HK-2 (cell line): ENCODE data around the gene DNLZ.

ENCODE experiments used
- DNase-seq: peaks from one replicate; pipeline ENCODE4 v3.0.0-alpha.2; 2018; ENCODE audit not compliant: unreplicated experiment

DNLZ gene

DNA sequence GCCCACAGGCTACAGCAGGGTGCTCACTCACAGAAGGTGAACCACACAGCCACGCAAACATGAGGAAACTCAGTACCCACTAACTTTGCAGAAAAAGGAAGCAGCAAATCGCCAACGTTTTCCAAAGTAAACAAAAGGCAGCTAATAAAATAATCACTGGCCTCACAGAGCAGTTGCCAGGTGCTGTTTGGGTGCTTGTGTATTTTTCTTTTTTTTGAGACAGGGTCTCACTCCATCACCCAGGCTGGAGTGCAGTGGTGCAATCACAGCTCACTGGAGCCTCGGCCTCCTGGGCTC is 32.6 kb upstream of the DNLZ start:
- DNase-seq: no peak

GRCh38 chr9:136395345-136396218 is 32.0 kb upstream of the DNLZ start:
- no peak for DNase-seq

GRCh38 chr9:136395020-136395340 is 31.4 kb upstream of the DNLZ start:
- no peak for DNase-seq

DNA sequence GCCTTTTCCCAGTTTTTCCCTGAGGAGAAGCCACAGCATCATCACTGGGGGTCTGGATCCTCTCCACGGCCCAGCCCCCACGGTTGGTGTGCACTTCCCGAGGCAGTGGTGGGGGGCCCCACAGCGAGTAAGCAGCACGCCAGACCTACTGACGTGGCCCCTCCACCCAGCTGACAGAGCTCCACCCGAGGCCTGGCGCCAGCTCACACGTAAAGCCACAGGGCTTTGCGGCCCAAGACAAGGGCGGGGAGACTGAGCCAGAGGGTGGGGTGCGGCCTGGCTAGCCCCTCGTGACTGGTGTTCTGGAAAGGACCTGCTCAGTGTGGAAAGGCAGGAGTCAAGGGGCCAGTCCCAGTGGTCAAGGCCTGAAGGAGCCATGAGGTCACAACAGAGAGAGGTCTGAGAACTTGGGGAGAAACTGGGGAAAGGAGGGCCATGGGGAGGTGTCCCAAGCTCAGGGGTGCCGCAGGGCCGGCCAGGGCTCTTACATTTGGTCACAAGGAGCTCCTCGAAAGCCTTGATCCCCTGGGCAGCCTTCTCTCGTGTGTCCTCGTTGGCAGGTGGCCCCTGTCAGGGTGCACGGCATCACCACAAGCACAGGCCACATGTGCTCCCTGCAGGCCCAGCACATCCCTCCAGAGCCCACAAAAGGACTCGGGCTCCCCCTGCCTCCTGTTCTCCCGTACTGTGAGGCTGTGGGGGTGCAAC is 30.9 kb upstream of the DNLZ start:
- DNase-seq: no peak

DNA sequence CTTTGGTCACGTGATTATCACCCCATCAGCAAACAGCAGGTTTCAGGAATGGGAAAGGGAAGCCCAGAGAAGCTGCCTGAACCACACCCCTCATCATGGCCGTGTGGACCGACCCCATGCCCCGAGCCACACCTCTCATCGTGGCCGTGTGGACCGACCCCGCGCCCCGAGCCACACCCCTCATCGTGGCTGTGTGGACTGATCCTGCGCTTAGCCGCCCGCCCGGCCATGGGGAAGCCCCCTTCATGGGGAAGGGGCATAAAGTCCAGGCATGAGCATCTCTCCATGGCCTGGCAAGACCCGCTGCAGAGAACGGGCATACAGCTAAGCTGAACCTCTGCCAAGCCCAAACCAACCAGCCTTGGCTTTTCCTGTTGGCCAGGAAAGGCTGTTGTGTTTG is 30.0 kb upstream of the DNLZ start:
- DNase-seq: no peak

GRCh38 chr9:136392538-136393449 is 29.2 kb upstream of the DNLZ start:
- no peak for DNase-seq

DNA sequence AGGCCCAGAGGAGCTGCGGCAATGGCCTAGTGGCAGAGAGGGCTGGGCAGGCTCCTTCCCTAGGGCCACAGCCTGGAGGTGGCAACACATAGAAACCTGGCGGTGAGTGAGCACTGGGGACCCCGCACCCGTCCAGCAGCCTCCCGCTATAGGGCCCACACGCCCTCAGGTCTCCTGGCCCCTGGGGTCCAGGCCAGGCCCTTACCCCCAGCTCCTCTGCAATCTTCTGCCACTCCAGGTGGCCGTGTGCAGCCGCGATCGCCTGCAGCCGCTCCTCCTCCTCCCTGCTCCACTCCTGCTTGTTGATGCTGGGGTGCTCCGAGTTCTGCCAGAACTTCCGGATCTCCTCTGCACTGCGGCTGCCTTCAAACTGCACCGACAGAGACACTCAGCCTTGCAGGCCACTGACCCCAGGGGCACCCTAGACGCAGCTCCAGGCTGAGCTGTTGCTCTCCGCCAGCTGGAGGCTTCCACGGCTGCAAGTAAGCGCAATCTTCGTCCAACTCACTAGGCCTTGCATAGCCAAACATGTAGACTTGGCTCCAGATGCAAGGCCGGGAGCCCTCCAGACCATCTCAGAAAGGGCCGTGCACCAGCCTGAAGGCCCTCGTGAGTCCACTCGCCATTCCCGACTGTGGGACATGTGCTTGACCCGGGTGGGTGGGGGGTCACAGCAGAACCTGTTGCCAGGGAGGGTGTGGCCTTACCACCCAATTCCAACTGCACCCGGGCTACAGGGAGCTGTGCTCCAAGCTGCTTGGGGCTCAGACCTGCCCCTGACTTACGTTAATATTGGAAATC is 28.4 kb upstream of the DNLZ start:
- DNase-seq: no peak

DNA sequence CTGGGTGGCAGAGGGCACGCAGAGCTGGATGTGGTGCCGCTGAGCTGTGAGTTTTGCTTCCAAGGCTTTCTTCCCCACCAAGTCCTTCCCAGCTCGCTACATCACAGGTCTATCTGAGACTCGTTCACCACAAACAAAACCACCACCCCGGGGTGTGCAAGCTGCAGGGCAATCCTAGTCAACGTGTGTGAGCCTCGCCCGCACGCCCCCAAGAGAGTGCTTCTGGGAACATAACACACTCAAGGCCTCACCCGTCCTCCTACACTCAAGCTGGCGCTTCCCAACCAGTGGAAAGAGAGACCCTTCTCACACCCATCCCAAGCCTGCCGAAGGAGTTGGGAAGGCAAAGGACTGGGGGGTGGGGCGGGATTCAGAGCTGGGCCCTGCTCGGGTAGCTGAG is 25.9 kb upstream of the DNLZ start:
- DNase-seq: no peak

- no peak for DNase-seq
Measured at GRCh38 chr9:136387217-136387616, 23.7 kb upstream of the DNLZ start.

- no peak for DNase-seq
Measured at GRCh38 chr9:136386018-136386417, 22.5 kb upstream of the DNLZ start.

- DNase-seq: no peak
Measured at GRCh38 chr9:136385015-136385414, 21.5 kb upstream of the DNLZ start.

DNA sequence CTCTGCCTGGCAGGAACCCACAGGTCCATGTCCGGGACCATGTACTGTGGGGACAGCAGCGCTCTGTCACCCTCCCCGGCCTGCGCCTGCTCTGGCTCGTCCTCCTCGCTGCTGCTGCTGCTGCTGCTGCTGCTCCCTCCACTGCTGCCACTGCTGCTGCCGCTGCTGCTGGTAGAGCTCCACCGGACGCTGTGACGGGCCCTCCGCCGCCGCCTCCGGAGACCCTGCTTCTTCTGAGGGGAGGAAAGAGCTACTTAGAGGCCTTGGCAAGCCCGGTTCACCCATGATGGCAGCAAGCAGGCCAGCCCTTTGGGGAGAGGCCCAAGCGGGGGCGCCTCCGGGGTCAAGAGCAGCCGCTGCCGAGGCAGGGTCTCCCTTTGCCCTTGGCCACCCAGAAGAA is 19.9 kb upstream of the DNLZ start:
- DNase-seq: no peak

DNA sequence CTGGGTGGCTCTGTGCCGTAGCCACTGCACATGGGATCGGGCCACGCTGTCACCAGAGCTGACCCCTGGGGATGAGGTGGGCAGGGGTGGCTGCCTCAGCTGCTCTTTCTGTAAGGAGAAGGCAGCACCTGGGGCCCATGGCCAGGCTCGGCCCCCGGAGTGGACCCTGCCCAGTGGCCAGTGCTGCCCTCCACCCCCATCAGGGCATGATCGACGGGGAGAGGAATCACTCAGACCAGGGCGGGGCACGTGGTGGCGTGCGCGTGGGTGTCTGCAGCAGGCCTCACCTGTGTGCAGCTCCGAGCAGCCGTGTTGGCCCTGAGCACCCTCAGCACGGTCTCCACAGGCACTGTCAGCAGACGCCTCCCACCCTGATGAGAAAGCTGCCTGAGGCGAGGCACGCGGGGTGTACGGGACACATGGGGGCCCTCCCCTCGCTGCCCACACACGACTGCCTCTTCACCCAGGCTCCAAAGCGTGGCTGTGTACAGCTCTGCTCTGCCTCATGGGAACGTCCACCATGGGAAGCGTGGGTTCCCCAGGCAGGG is 18.5 kb upstream of the DNLZ start:
- no peak for DNase-seq

- no peak for DNase-seq
Measured at GRCh38 chr9:136381311-136381710, 17.8 kb upstream of the DNLZ start.

DNA sequence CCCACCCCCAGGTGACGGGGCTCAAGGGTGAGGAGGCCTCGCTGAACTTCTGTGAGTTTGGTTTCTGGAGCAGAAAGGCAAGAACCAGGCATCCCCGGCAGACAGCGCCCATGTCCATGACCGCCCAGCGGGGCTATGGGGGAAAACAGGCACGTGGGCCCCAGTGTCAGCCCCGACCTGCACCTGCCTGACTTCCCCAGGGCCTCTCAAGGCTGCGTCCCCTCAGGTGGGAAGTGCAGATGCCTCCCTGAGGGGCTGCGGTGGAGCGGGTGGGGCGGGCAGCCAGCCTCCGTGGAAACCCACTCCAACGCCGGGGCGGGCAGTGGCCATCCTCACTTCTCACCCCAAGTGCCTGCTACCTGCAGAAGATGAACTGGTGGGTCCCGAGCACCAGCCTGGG is 16.8 kb upstream of the DNLZ start:
- no peak for DNase-seq

DNA sequence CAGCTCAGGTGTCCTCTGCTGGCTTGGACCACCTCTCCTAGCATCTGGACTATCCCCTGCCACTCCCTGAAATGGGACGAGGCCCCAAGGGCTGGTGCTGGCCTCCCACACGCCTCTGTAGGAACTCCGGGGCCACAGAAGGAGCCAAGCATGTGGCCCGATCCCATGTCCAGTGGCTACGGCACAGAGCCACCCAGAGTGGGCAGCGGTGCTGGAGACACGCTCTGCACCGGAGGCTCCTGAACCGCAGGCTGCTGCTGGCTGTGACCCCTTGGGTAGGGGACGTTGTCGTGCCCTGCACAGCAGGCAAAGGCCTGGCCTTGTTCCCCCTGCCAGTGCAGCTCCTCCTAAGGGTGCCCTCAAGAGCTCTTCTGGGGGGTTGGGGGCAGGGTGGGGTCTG is 16.3 kb upstream of the DNLZ start:
- no peak for DNase-seq

GRCh38 chr9:136379401-136379800 is 15.9 kb upstream of the DNLZ start:
- no peak for DNase-seq

DNA sequence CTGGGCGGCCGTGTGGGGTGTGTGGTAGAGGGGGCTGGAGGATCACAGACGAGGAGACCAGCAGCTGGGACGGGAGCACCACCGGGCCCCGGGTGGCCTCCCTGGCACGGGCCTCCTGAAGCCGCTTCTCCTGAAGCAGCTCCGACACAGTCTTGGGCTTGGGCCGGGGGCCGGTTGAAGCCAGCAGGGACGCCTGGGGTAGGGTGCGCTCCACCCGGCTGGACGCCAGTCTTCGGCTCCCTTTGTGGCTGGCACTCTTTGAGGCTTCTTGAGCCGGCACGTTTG is 15.4 kb upstream of the DNLZ start:
- DNase-seq: no peak

DNA sequence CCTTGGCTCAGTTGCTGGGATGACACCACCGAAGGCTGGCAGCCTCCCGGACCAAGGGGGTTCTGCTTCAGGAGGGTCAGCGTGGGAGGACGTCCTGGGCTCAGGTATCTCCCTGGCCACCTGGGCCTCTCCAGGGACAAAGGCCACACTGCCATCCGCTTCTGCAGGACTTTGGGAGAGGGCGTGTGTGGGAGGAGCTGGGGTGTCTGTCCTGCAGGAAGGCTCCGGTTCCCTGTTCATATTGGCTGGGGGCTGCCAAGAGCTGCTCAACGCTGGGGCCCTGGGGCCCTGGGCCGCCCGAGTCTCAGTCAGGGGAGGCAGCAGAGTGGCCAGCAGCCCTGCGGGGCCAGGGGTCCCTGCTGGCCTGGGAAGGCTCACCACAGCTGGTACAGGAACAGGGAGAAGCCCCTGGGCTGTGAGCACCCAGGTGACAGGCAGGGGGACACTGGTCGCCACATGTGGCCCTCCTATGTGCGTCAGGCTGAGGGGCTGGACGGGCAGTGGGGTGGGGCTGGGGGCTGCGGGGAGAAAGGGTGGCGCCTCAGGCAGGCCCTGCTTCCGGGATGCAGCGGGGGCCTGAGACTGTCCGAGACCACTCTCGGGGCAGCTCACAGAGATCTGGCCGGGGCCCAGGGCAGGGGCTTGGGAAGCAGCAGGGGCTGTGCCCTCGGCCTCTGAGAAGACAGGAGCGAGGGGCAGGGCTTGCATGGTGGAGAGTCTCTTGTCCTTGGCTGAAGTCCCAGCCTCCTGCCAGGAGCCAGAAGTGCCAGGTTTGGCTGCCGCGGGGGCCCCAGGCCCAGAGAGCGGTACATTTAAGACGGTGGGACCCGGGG is 14.8 kb upstream of the DNLZ start:
- DNase-seq: no peak

GRCh38 chr9:136377341-136378169 is 14.0 kb upstream of the DNLZ start:
- no peak for DNase-seq
